WERI-Rb-1 (cell line): ENCODE measurements around the gene PRKCA.

Experiments used
- DNase-seq: peaks from one replicate; pipeline ENCODE4 v3.0.0-alpha.2; 2020
- H3K27ac ChIP-seq: fragments of 250-450 bp; sonication (Bioruptor Pico); 2 replicates; pipeline ENCODE4 v1.5.1; 2020; ENCODE audit warnings: mild to moderate bottlenecking, moderate library complexity
- H3K27me3 ChIP-seq: fragments of 250-450 bp; sonication (Bioruptor Pico); 2 replicates; pipeline ENCODE4 v1.5.1; 2021; ENCODE audit warnings: mild to moderate bottlenecking, low read depth, moderate library complexity; ENCODE audit not compliant: insufficient read depth, severe bottlenecking
- H3K36me3 ChIP-seq: fragments of 250-450 bp; sonication (Bioruptor Pico); 2 replicates; pipeline ENCODE4 v1.5.1; 2020; ENCODE audit warnings: mild to moderate bottlenecking, moderate library complexity
- H3K4me3 ChIP-seq: 2 replicates; pipeline ENCODE4 v1.5.1; 2011; ENCODE audit warnings: low read depth, mild to moderate bottlenecking, control low read depth, low read length
- H3K9me3 ChIP-seq: fragments of 250-450 bp; sonication (Bioruptor Pico); 2 replicates; pipeline ENCODE4 v1.5.1; 2021; ENCODE audit warnings: mild to moderate bottlenecking, moderate library complexity; ENCODE audit not compliant: severe bottlenecking
- CTCF ChIP-seq: IDR thresholded peaks from 2 replicates; pipeline ENCODE4 v1.5.1; 2011; ENCODE audit warnings: low read depth, mild to moderate bottlenecking, control low read depth, inconsistent platforms, low read length

The PRKCA gene

DNA sequence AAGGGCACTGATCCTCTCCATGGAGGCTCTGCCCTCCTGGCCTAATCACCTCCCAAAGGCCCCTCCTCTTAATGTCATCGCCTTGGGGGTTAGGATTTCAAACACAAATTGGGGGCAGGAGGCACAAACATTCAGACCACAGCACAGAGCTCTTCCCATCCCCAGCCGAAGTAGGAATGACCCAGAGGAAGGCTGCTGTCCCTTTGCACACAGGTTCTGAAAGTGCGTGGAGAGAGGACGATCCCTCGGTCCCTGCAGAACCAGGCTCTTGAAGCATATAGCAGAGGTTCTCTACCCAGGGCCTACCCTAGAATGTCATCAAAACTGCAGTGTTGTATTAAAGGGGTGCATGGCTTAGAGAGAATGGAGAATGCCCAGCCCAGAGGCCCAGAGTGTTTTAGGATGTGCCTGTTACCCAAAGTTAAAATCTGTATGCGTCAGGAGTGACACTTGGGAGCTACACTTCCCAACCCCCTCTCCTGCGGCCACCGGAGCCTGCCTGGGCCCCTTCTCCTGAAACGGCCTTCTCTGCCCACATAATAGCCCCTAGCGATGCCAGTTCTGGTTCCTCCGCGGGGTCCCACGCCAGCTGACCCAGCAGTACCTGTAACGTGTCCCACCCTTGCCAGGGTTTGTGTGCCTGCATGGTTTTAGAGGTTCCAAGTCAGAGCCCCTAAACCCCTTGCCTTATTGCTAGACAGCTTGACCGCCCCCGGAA, 373.0 kb downstream of the PRKCA start:
- H3K36me3 ChIP-seq, result no peaks in the 10 kb centered on the region
- no peak overlapping the region for H3K27ac ChIP-seq
- no peak for TF ChIP-seq CTCF
- DNase-seq, result no peak
- peaks cover 5% of the 10 kb centered on the region for H3K9me3 ChIP-seq
- H3K27me3 ChIP-seq, result no peaks in the 10 kb centered on the region
- H3K4me3 ChIP-seq, result no peak overlapping the region

- H3K27ac ChIP-seq, result no peak overlapping the region
- DNase-seq, result no peak
- H3K27me3 ChIP-seq, result no peaks in the 10 kb centered on the region
- no peak for TF ChIP-seq CTCF
- no peaks in the 10 kb centered on the region for H3K36me3 ChIP-seq
- peaks cover 5% of the 10 kb centered on the region for H3K9me3 ChIP-seq
- no peak overlapping the region for H3K4me3 ChIP-seq
Observed at GRCh38 chr17:66675991-66676371, 373.6 kb downstream of the PRKCA start.

DNA sequence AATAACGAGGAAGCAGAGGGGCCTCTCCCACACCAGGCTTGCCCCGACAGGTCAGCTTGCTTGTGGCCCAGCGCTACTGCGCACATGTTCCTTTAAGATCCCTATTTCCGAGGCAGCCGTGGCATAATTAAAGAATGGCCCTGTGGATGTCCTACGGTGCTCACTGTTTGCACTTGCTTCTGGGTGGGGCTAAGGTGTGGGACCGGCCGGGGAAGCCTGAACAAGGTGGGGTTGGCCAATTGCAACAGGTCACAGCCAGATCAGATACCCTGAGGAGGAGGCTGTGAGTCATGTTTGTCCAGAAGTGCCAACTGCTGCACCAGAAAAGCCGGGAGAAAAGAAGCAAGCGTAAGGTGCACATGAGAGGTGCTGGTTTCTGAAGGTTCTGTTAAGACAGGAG, 374.0 kb downstream of the PRKCA start:
- Histone ChIP-seq H3K9me3 (peaks cover 5% of the 10 kb centered on the region), H3K27me3 (no peaks in the 10 kb centered on the region), H3K4me3 (no peak overlapping the region), H3K27ac (no peak overlapping the region), H3K36me3 (no peaks in the 10 kb centered on the region)
- DNase-seq, result no peak
- no peak for TF ChIP-seq CTCF

GRCh38 chr17:66677201-66677981, 375.0 kb downstream of the PRKCA start:
- H3K9me3 ChIP-seq, result peaks cover 5% of the 10 kb centered on the region
- no peaks in the 10 kb centered on the region for H3K27me3 ChIP-seq
- H3K27ac ChIP-seq, result no peak overlapping the region
- H3K36me3 ChIP-seq, result no peaks in the 10 kb centered on the region
- TF ChIP-seq CTCF, result no peak
- no peak for DNase-seq
- H3K4me3 ChIP-seq, result no peak overlapping the region

DNA sequence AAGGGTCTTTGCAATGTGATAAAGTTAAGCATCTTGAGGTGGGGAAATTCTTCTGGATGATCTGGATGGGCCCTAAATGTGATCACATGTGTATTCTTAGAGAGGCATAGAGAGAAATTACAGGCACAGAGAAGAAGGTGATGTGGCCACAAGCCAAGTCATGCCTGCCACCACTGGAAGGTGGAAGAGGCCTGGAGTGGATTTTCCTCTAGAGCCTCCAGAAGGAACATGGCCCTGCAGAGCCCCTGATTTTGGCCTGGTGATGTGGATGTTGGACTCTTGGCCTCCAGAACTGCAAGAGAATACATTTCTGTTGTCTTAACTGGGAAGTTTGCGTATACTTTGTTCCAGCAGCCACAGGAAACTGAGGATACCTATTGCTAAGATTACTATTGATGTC, 375.6 kb downstream of the PRKCA start:
- peaks cover 5% of the 10 kb centered on the region for H3K9me3 ChIP-seq

More for the DNA sequence above, 375.6 kb downstream of the PRKCA start:
- Histone ChIP-seq H3K36me3 (no peaks in the 10 kb centered on the region), H3K27me3 (no peaks in the 10 kb centered on the region), H3K4me3 (no peak overlapping the region), H3K27ac (no peak overlapping the region)
- DNase-seq, result no peak
- no peak for TF ChIP-seq CTCF
